ENCODE data around the gene WDR31. TPM values are rescaled to one million over a fixed set of nuclear protein-coding genes. Genes with fewer than 3 reads are reported as not detected.

Gene WDR31
- total and polyA plus RNA-seq, 2 of the 4 experiments (the other 2 are of a cell fraction), result 0.29 to 0.36 TPM

- POLR2A ChIA-PET (ENCODE audit: unreplicated experiment), result no interaction called here
- Histone ChIP-seq H3K4me1 (ENCODE audit: control insufficient read depth, insufficient read depth, low read length) (no peaks in the 10 kb centered on the region), H2BK5ac (ENCODE audit: low read depth, low read length, poor library complexity, severe bottlenecking) (no peak overlapping the region), H3K36me3 (ENCODE audit: control insufficient read depth, insufficient read depth, low read length) (no peaks in the 10 kb centered on the region), H3K56ac (ENCODE audit: extremely low read depth, insufficient read depth, low read length) (no peak overlapping the region), H2BK20ac (ENCODE audit: low read depth, low read length) (no peak overlapping the region), H2AK5ac (ENCODE audit: low read depth, low read length) (no peak overlapping the region), H4K8ac (ENCODE audit: low read depth in 2 of 2, low read length in 2 of 2) (no peak overlapping the region), H2AK9ac (replicated peaks; ENCODE audit: low read depth, low read length, poor library complexity) (no peak overlapping the region), H2AFZ (replicated peaks; ENCODE audit: low read length, poor library complexity) (peak overlapping the region; percentile 21), H4K5ac (ENCODE audit: low read depth, low read length) (no peak overlapping the region), H3K4me3 (ENCODE audit: insufficient read depth, low read depth, low read length) (no peak overlapping the region), H2BK15ac (ENCODE audit: low read depth, low read length) (no peak overlapping the region), H3K4ac (ENCODE audit: low read depth, low read length) (no peak overlapping the region), H3K18ac (ENCODE audit: low read depth, low read length) (no peak overlapping the region), H3K27ac (ENCODE audit: insufficient read depth, low read length) (no peak overlapping the region), H3K9me1 (ENCODE audit: insufficient read depth, low read length) (no peaks in the 10 kb centered on the region), H3K79me1 (ENCODE audit: low read depth in 1 of 2, low read length in 2 of 2) (no peaks in the 10 kb centered on the region), H3K14ac (replicated peaks; ENCODE audit: low read depth, low read length) (no peak overlapping the region), H4K20me1 (ENCODE audit: insufficient read depth, low read length) (no peaks in the 10 kb centered on the region), H4K91ac (ENCODE audit: insufficient read depth, low read depth, low read length) (no peak overlapping the region), H3K9ac (ENCODE audit: low read depth, low read length) (no peak overlapping the region), H3K27me3 (ENCODE audit: control insufficient read depth, insufficient read depth, low read length) (peaks cover 14% of the 10 kb centered on the region; the same call in 1 of the 2 replicates), H3K9me3 (ENCODE audit: control insufficient read depth, insufficient read depth, low read length) (no peaks in the 10 kb centered on the region), H3K4me2 (ENCODE audit: low read depth, low read length) (no peak overlapping the region), H3K23ac (ENCODE audit: low read depth, low read length) (no peak overlapping the region), H2BK120ac (ENCODE audit: low read depth, low read length) (no peak overlapping the region)
- ATAC-seq (ENCODE audit: low read depth) (no peak), DNase-seq (no peak)
- in situ Hi-C loops (cut with MboI; ENCODE audit: low sequenced_read_pairs) (loop anchor here (10.0 kb wide), 1 partner anchor 347 kb away; no protein-coding TSS in a partner anchor), intact Hi-C loops (cut with micrococcal nuclease) (no loop called here), dilution Hi-C loops (cut with HindIII; ENCODE audit: low sequenced_read_pairs, unreplicated experiment) (no loop called here)
- TF ChIP-seq CEBPB (IDR thresholded peaks at IDR 0.05; ENCODE audit: low read depth, low read length), result no peak
- no peak for TF ChIP-seq NFE2L2 (IDR thresholded peaks at IDR 0.05; ENCODE audit: low read depth, low read length)
- TF ChIP-seq SMC3 (IDR thresholded peaks at IDR 0.05; ENCODE audit: low read depth, low read length), result no peak
- TF ChIP-seq BHLHE40 (IDR thresholded peaks at IDR 0.05; ENCODE audit: low read depth, low read length), result no peak
- no peak for TF ChIP-seq MAZ (IDR thresholded peaks at IDR 0.05; ENCODE audit: borderline replicate concordance, low read depth, low read length)
- no peak for TF ChIP-seq RAD21 (IDR thresholded peaks at IDR 0.05; ENCODE audit: low read length)
- no peak for TF ChIP-seq CHD1 (IDR thresholded peaks at IDR 0.05; ENCODE audit: low read depth, low read length)
- no peak for TF ChIP-seq FOS (IDR thresholded peaks at IDR 0.05; ENCODE audit: low read depth, low read length)
- no peak for TF ChIP-seq MXI1 (IDR thresholded peaks at IDR 0.05; ENCODE audit: borderline replicate concordance, low read depth, low read length)
- no peak for TF ChIP-seq CTCF (conservative IDR thresholded peaks at IDR 0.05; ENCODE audit: low read depth, low read length)
- CTCF ChIA-PET, result no interaction called here
- WGBS, 2 experiments (ENCODE audit: extremely low coverage in 2 of 2, insufficient read length in 1 of 2), result 60% methylated on average over 2 of the region's 8 CpGs; no CpG with 5 or more reads in 1 of the 2 experiments
- no TSS peak for BruUV-seq (replicated peaks)
Measured at GRCh38 chr9:113307396-113307975, 32.6 kb downstream of the WDR31 start.

Measured in IMR-90 (cell line).